ENCODE data around the gene NUP160. TPM values are rescaled to one million over a fixed set of nuclear protein-coding genes. Genes with fewer than 3 reads are reported as not detected.
"Not testable (repeated sequence)": the region's sequence is repeated elsewhere in the genome, so short reads cannot be mapped to it uniquely, and the experiment has no call there.

The NUP160 gene
- total RNA-seq, 4 donors from 2014 or later = 26.3 to 39.8 (median 28.6) TPM

GRCh38 chr11:47819743-47820142 lies 28.4 kb downstream of the NUP160 start:
- H3K4me3 ChIP-seq = no peak overlapping the region
- H3K9me3 ChIP-seq = no peaks in the 10 kb centered on the region
- DNase-seq (ENCODE audit: low spot score in 2 of 2) = no peak
- TF ChIP-seq POLR2A (IDR thresholded peaks at IDR 0.05) (no peak), CTCF (IDR thresholded peaks at IDR 0.05) (no peak), EP300 (IDR thresholded peaks at IDR 0.05) (no peak)
- H3K27me3 ChIP-seq = no peaks in the 10 kb centered on the region
- peaks cover 0 to 91% (median 16%) of the 10 kb centered on the region in 3 donors for H3K36me3 ChIP-seq
- H3K27ac ChIP-seq = no peak overlapping the region
- H3K4me1 ChIP-seq = no peaks in the 10 kb centered on the region

GRCh38 chr11:47800759-47801158 lies 47.4 kb downstream of the NUP160 start:
- 88 to 93% methylated on average over 1 of the region's 1 CpG for WGBS, 2 donors

GRCh38 chr11:47797633-47798032 lies 50.5 kb downstream of the NUP160 start:
- TF ChIP-seq CTCF (IDR thresholded peaks at IDR 0.05) = no peak
- no peak for TF ChIP-seq EP300 (IDR thresholded peaks at IDR 0.05)
- no peak for TF ChIP-seq POLR2A (IDR thresholded peaks at IDR 0.05)
- Histone ChIP-seq H3K9me3 (no peaks in the 10 kb centered on the region), H3K27ac (no peak overlapping the region), H3K27me3 (no peaks in the 10 kb centered on the region), H3K36me3 (peaks cover 3 to 90% (median 28%) of the 10 kb centered on the region in 3 donors), H3K4me1 (peaks cover 0 to 8% (median 0%) of the 10 kb centered on the region in 4 donors), H3K4me3 (no peak overlapping the region)
- 92 to 93% methylated on average over 4 of the region's 4 CpGs for WGBS, 2 donors
- no peak for DNase-seq (ENCODE audit: low spot score in 2 of 2)

More at GRCh38 chr11:47800759-47801158, 47.4 kb downstream of the NUP160 start:
- Histone ChIP-seq H3K9me3 (no peaks in the 10 kb centered on the region), H3K27me3 (no peaks in the 10 kb centered on the region), H3K4me1 (no peaks in the 10 kb centered on the region), H3K36me3 (peaks cover 3 to 99% (median 23%) of the 10 kb centered on the region in 3 donors), H3K4me3 (no peak overlapping the region), H3K27ac (no peak overlapping the region)
- TF ChIP-seq POLR2A (IDR thresholded peaks at IDR 0.05) = no peak
- no peak for TF ChIP-seq EP300 (IDR thresholded peaks at IDR 0.05)
- no peak for TF ChIP-seq CTCF (IDR thresholded peaks at IDR 0.05)
- DNase-seq (ENCODE audit: low spot score in 2 of 2) = no peak

- WGBS, 2 donors = 52 to 55% methylated on average over 4 of the region's 4 CpGs
These were observed 56.2 kb downstream of the NUP160 start for GRCh38 chr11:47791774-47792430.

GRCh38 chr11:47790017-47790416 lies 58.1 kb downstream of the NUP160 start:
- H3K4me1 ChIP-seq = peaks cover 0 to 22% (median 0%) of the 10 kb centered on the region in 4 donors
- WGBS, 2 donors = 97 to 99% methylated on average over 8 of the region's 8 CpGs
- not testable (repeated sequence) for H3K27me3 ChIP-seq; H3K4me3 ChIP-seq; H3K9me3 ChIP-seq; H3K27ac ChIP-seq; DNase-seq (ENCODE audit: low spot score in 2 of 2)
- H3K36me3 ChIP-seq = peaks cover 0 to 82% (median 14%) of the 10 kb centered on the region in 3 donors

More at GRCh38 chr11:47791774-47792430, 56.2 kb downstream of the NUP160 start:
- Histone ChIP-seq H3K4me3 (no peak overlapping the region), H3K9me3 (no peaks in the 10 kb centered on the region), H3K36me3 (peaks cover 0 to 81% (median 9%) of the 10 kb centered on the region in 3 donors), H3K27ac (peak overlapping the region; percentile 27 to 77 (median 50)), H3K27me3 (no peaks in the 10 kb centered on the region), H3K4me1 (peaks cover 0 to 22% (median 0%) of the 10 kb centered on the region in 4 donors)
- no peak for TF ChIP-seq POLR2A (IDR thresholded peaks at IDR 0.05)
- no peak for DNase-seq (ENCODE audit: low spot score in 2 of 2)

- peaks cover 0 to 86% (median 9%) of the 10 kb centered on the region in 3 donors for H3K36me3 ChIP-seq
- no peaks in the 10 kb centered on the region for H3K9me3 ChIP-seq
- DNase-seq (ENCODE audit: low spot score in 2 of 2) = no peak
- H3K4me3 ChIP-seq = no peak overlapping the region
- no peak for TF ChIP-seq EP300 (IDR thresholded peaks at IDR 0.05)
- no peak for TF ChIP-seq CTCF (IDR thresholded peaks at IDR 0.05)
- no peak for TF ChIP-seq POLR2A (IDR thresholded peaks at IDR 0.05)
- H3K27ac ChIP-seq = no peak overlapping the region
- no peaks in the 10 kb centered on the region for H3K27me3 ChIP-seq
- 94% methylated on average over 7 of the region's 7 CpGs for WGBS, 2 donors
- peaks cover 0 to 19% (median 0%) of the 10 kb centered on the region in 4 donors for H3K4me1 ChIP-seq
These were observed 60.0 kb downstream of the NUP160 start for GRCh38 chr11:47788181-47788580.
